Trophoblast cell (in vitro differentiated cells and primary cell): ENCODE data around the gene EHF.

Experiments used
- DNase-seq, 2 donors: peaks; one replicate each; pipeline ENCODE4 v3.0.0-alpha.2; 2016
- H2AFZ ChIP-seq: 2 replicates; pipeline ENCODE4 v1.6.1; 2013; ENCODE audit warnings: low read length, moderate library complexity, mild to moderate bottlenecking; ENCODE audit not compliant: insufficient read depth, poor library complexity
- H2AK5ac ChIP-seq: 2 replicates; pipeline ENCODE4 v1.6.1; 2013; ENCODE audit warnings: mild to moderate bottlenecking, low read length
- H2BK120ac ChIP-seq: 2 replicates; pipeline ENCODE4 v1.6.1; 2013; ENCODE audit warnings: low read length, mild to moderate bottlenecking, moderate library complexity; ENCODE audit not compliant: insufficient read depth, poor library complexity
- H2BK12ac ChIP-seq: 2 replicates; pipeline ENCODE4 v1.6.1; 2013; ENCODE audit warnings: mild to moderate bottlenecking, low read length, moderate library complexity
- H2BK5ac ChIP-seq: 2 replicates; pipeline ENCODE4 v1.6.1; 2013; ENCODE audit warnings: low read length, low read depth, moderate library complexity, mild to moderate bottlenecking; ENCODE audit not compliant: poor library complexity
- H3K14ac ChIP-seq: 2 replicates; pipeline ENCODE4 v1.6.1; 2013; ENCODE audit warnings: mild to moderate bottlenecking, low read length
- H3K18ac ChIP-seq: 2 replicates; pipeline ENCODE4 v1.6.1; 2013; ENCODE audit warnings: mild to moderate bottlenecking, low read length
- H3K23ac ChIP-seq: 2 replicates; pipeline ENCODE4 v1.6.1; 2013; ENCODE audit warnings: low read length
- H3K27ac ChIP-seq: 2 replicates; pipeline ENCODE4 v1.5.1; 2013; ENCODE audit warnings: low read depth, mild to moderate bottlenecking, inconsistent platforms, low read length, moderate library complexity
- H3K27me3 ChIP-seq: 2 replicates; pipeline ENCODE4 v1.6.1; 2013; ENCODE audit warnings: inconsistent platforms, mild to moderate bottlenecking, low read length, moderate library complexity; ENCODE audit not compliant: insufficient read depth
- H3K36me3 ChIP-seq, 2 experiments: 1 replicate in 1 of 2; 2 replicates in 1 of 2; pipeline ENCODE4 v1.6.1; 2013; ENCODE audit warnings: low read length in 2 of 2, mild to moderate bottlenecking in 2 of 2, moderate library complexity in 1 of 2; ENCODE audit not compliant: insufficient read depth in 2 of 2, control insufficient read depth in 1 of 2
- H3K4ac ChIP-seq: 2 replicates; pipeline ENCODE4 v1.6.1; 2013; ENCODE audit warnings: low read depth, mild to moderate bottlenecking, low read length, moderate library complexity
- H3K4me1 ChIP-seq, 2 experiments: 1 replicate in 1 of 2; 2 replicates in 1 of 2; pipeline ENCODE4 v1.6.1; 2013; ENCODE audit warnings: low read length in 2 of 2, mild to moderate bottlenecking in 2 of 2, moderate library complexity in 1 of 2; ENCODE audit not compliant: insufficient read depth in 2 of 2, control insufficient read depth in 1 of 2
- H3K4me2 ChIP-seq: 2 replicates; pipeline ENCODE4 v1.6.1; 2013; ENCODE audit warnings: inconsistent platforms, mild to moderate bottlenecking, low read length, moderate library complexity
- H3K4me3 ChIP-seq: 2 replicates; pipeline ENCODE4 v1.5.1; 2013; ENCODE audit warnings: mild to moderate bottlenecking, low read depth, low read length, inconsistent platforms
- H3K79me1 ChIP-seq: one replicate; pipeline ENCODE4 v1.6.1; 2013; ENCODE audit warnings: low read length
- H3K79me2 ChIP-seq: 2 replicates; pipeline ENCODE4 v1.6.1; 2013; ENCODE audit warnings: low read length, mild to moderate bottlenecking; ENCODE audit not compliant: control insufficient read depth, insufficient read depth, poor library complexity
- H3K9ac ChIP-seq: 2 replicates; pipeline ENCODE4 v1.6.1; 2013; ENCODE audit warnings: mild to moderate bottlenecking, low read length
- H3K9me3 ChIP-seq: 2 replicates; pipeline ENCODE4 v1.6.1; 2013; ENCODE audit warnings: low read depth, mild to moderate bottlenecking, control low read depth, inconsistent platforms, low read length; ENCODE audit not compliant: insufficient read depth
- H4K12ac ChIP-seq: 2 replicates; pipeline ENCODE4 v1.6.1; 2013; ENCODE audit warnings: low read depth, mild to moderate bottlenecking, low read length, moderate library complexity
- H4K8ac ChIP-seq: 2 replicates; pipeline ENCODE4 v1.6.1; 2013; ENCODE audit warnings: low read depth, mild to moderate bottlenecking, low read length, moderate library complexity
- H4K91ac ChIP-seq: one replicate; pipeline ENCODE4 v1.6.1; 2013; ENCODE audit warnings: low read depth, mild to moderate bottlenecking, low read length, moderate library complexity
- WGBS: extraction: QIAGEN DNeasy Blood & Tissue Kit; methylation state at CpG from one replicate; pipeline ENCODE4 v1.1.7; 2013; ENCODE audit warnings: missing lambda C conversion rate; ENCODE audit not compliant: insufficient read length, insufficient coverage; ENCODE audit errors: extremely low coverage; 5-methylcytosine and 5-hydroxymethylcytosine counted together

The EHF gene

GRCh38 chr11:34671946-34672345 lies 51.1 kb downstream of the EHF start:
- H3K27me3 ChIP-seq, result no peaks in the 10 kb centered on the region
- no peak overlapping the region for H3K14ac ChIP-seq
- WGBS, result no CpG with 5 or more reads among the region's 1 CpG
- no peak overlapping the region for H3K23ac ChIP-seq
- no peak overlapping the region for H4K12ac ChIP-seq
- no peaks in the 10 kb centered on the region for H3K9me3 ChIP-seq
- no peak overlapping the region for H4K91ac ChIP-seq
- no peak overlapping the region for H3K4me3 ChIP-seq
- DNase-seq, result no peak
- H4K8ac ChIP-seq, result no peak overlapping the region
- H3K79me2 ChIP-seq, result no peaks in the 10 kb centered on the region
- no peak overlapping the region for H3K27ac ChIP-seq
- no peak overlapping the region for H3K4me2 ChIP-seq
- H3K79me1 ChIP-seq, result no peaks in the 10 kb centered on the region
- H2BK12ac ChIP-seq, result no peak overlapping the region
- H3K36me3 ChIP-seq, result no peaks in the 10 kb centered on the region
- H2BK120ac ChIP-seq, result no peak overlapping the region
- H3K9ac ChIP-seq, result no peak overlapping the region
- no peak overlapping the region for H2BK5ac ChIP-seq
- H2AFZ ChIP-seq, result no peak overlapping the region
- no peak overlapping the region for H3K18ac ChIP-seq
- H3K4ac ChIP-seq, result no peak overlapping the region
- no peak overlapping the region for H2AK5ac ChIP-seq
- peaks cover 0 to 3% of the 10 kb centered on the region in 2 experiments for H3K4me1 ChIP-seq

GRCh38 chr11:34674038-34674437 lies 53.1 kb downstream of the EHF start:
- no peak overlapping the region for H3K9ac ChIP-seq
- WGBS, result no CpG with 5 or more reads among the region's 1 CpG
- no peaks in the 10 kb centered on the region for H3K36me3 ChIP-seq
- H3K4me3 ChIP-seq, result no peak overlapping the region
- H2BK12ac ChIP-seq, result no peak overlapping the region
- H4K8ac ChIP-seq, result no peak overlapping the region
- H2BK5ac ChIP-seq, result no peak overlapping the region
- H3K79me2 ChIP-seq, result no peaks in the 10 kb centered on the region
- no peaks in the 10 kb centered on the region for H3K9me3 ChIP-seq
- H2BK120ac ChIP-seq, result no peak overlapping the region
- no peak overlapping the region for H3K4ac ChIP-seq
- no peak overlapping the region for H2AFZ ChIP-seq
- no peaks in the 10 kb centered on the region for H3K79me1 ChIP-seq
- no peaks in the 10 kb centered on the region for H3K27me3 ChIP-seq
- H4K91ac ChIP-seq, result no peak overlapping the region
- H3K14ac ChIP-seq, result no peak overlapping the region
- no peaks in the 10 kb centered on the region for H3K4me1 ChIP-seq
- no peak for DNase-seq
- H4K12ac ChIP-seq, result no peak overlapping the region
- no peak overlapping the region for H3K18ac ChIP-seq
- no peak overlapping the region for H3K23ac ChIP-seq
- H3K4me2 ChIP-seq, result no peak overlapping the region
- H2AK5ac ChIP-seq, result no peak overlapping the region
- no peak overlapping the region for H3K27ac ChIP-seq

GRCh38 chr11:34676227-34676626 lies 55.3 kb downstream of the EHF start:
- no peaks in the 10 kb centered on the region for H3K36me3 ChIP-seq
- no peak overlapping the region for H3K14ac ChIP-seq
- H4K91ac ChIP-seq, result no peak overlapping the region
- no peak overlapping the region for H2AFZ ChIP-seq
- H3K18ac ChIP-seq, result no peak overlapping the region
- no CpG with 5 or more reads among the region's 1 CpG for WGBS
- no peaks in the 10 kb centered on the region for H3K79me1 ChIP-seq
- H3K4ac ChIP-seq, result no peak overlapping the region
- no peak overlapping the region for H2BK5ac ChIP-seq
- no peaks in the 10 kb centered on the region for H3K79me2 ChIP-seq
- H3K27ac ChIP-seq, result no peak overlapping the region
- no peak overlapping the region for H4K8ac ChIP-seq
- no peaks in the 10 kb centered on the region for H3K9me3 ChIP-seq
- peaks cover 3% of the 10 kb centered on the region in 2 experiments for H3K4me1 ChIP-seq
- no peak overlapping the region for H2AK5ac ChIP-seq
- H2BK12ac ChIP-seq, result no peak overlapping the region
- no peak overlapping the region for H3K9ac ChIP-seq
- H3K23ac ChIP-seq, result no peak overlapping the region
- no peak overlapping the region for H3K4me2 ChIP-seq
- no peaks in the 10 kb centered on the region for H3K27me3 ChIP-seq
- H4K12ac ChIP-seq, result no peak overlapping the region
- no peak overlapping the region for H2BK120ac ChIP-seq
- no peak for DNase-seq
- H3K4me3 ChIP-seq, result no peak overlapping the region

GRCh38 chr11:34679681-34680080 lies 58.8 kb downstream of the EHF start:
- Histone ChIP-seq H2BK120ac (no peak overlapping the region), H3K14ac (no peak overlapping the region), H2AK5ac (no peak overlapping the region), H2BK12ac (no peak overlapping the region), H3K23ac (no peak overlapping the region), H3K9ac (no peak overlapping the region), H3K4ac (no peak overlapping the region), H3K4me2 (no peak overlapping the region), H4K8ac (no peak overlapping the region), H3K4me3 (no peak overlapping the region), H3K27ac (no peak overlapping the region), H3K9me3 (no peaks in the 10 kb centered on the region), H3K18ac (no peak overlapping the region), H2AFZ (no peak overlapping the region), H3K4me1 (peaks cover 5% of the 10 kb centered on the region in 2 experiments), H3K27me3 (no peaks in the 10 kb centered on the region), H4K91ac (no peak overlapping the region), H3K36me3 (no peaks in the 10 kb centered on the region), H4K12ac (no peak overlapping the region), H3K79me2 (no peaks in the 10 kb centered on the region), H2BK5ac (no peak overlapping the region), H3K79me1 (no peaks in the 10 kb centered on the region)
- DNase-seq, result no peak
- no CpG with 5 or more reads among the region's 1 CpG for WGBS
